ENCODE results near the gene NRGN.
"Not testable (repeated sequence)": the region's sequence is repeated elsewhere in the genome, so short reads cannot be mapped to it uniquely, and the experiment has no call there.

Gene NRGN

GRCh38 chr11:124759266-124760204 lies 19.8 kb downstream of the NRGN start:
- no peak for DNase-seq

- DNase-seq: no peak
Observed at GRCh38 chr11:124760205-124760652, 20.5 kb downstream of the NRGN start.

GRCh38 chr11:124760806-124761205 lies 21.1 kb downstream of the NRGN start:
- DNase-seq: no peak

GRCh38 chr11:124761301-124762104 lies 21.8 kb downstream of the NRGN start:
- DNase-seq: no peak

- DNase-seq: no peak
Observed at GRCh38 chr11:124762105-124762623, 22.4 kb downstream of the NRGN start, which contains the start of gene ESAM. Gene ESAM, minus strand, starts transcription at chr11:124762290. Its CDS starts 136 bp downstream, at chr11:124762154.

GRCh38 chr11:124762624-124763155 lies 22.9 kb downstream of the NRGN start:
- no peak for DNase-seq

GRCh38 chr11:124763156-124763947 lies 23.6 kb downstream of the NRGN start:
- DNase-seq: no peak

- no peak for DNase-seq
Observed at GRCh38 chr11:124766156-124766555, 26.4 kb downstream of the NRGN start.

GRCh38 chr11:124768914-124769313 lies 29.2 kb downstream of the NRGN start:
- DNase-seq: no peak

- DNase-seq: no peak
Observed at GRCh38 chr11:124769806-124770774, 30.3 kb downstream of the NRGN start.

GRCh38 chr11:124770959-124771358 lies 31.2 kb downstream of the NRGN start:
- DNase-seq: not testable (repeated sequence)

- DNase-seq: no peak
Observed at GRCh38 chr11:124776865-124777645, 37.3 kb downstream of the NRGN start.

- DNase-seq: no peak
Observed at GRCh38 chr11:124778281-124778680, 38.5 kb downstream of the NRGN start.

GRCh38 chr11:124779568-124779967 lies 39.8 kb downstream of the NRGN start:
- no peak for DNase-seq

- no peak for DNase-seq
Observed at GRCh38 chr11:124783002-124783401, 43.3 kb downstream of the NRGN start.

- no peak for DNase-seq
Observed at GRCh38 chr11:124784051-124784450, 44.3 kb downstream of the NRGN start.

- no peak for DNase-seq
Observed at GRCh38 chr11:124788521-124788920, 48.8 kb downstream of the NRGN start.

- no peak for DNase-seq
Observed at GRCh38 chr11:124791626-124792341, 52.0 kb downstream of the NRGN start.
